IPS DF 4.7 (cell line): Measurements from ENCODE around the gene IGFL2.
A peak's percentile ranks its signal among the peaks of the same experiment; 100 is the strongest.
"Not testable (repeated sequence)": the region's sequence is repeated elsewhere in the genome, so short reads cannot be mapped to it uniquely, and the experiment has no call there.

Experiments used
- DNase-seq: peaks from one replicate; pipeline ENCODE4 v3.0.0-alpha.2; 2013; ENCODE audit warnings: low spot score; ENCODE audit errors: extremely low read depth

IGFL2 gene

DNA sequence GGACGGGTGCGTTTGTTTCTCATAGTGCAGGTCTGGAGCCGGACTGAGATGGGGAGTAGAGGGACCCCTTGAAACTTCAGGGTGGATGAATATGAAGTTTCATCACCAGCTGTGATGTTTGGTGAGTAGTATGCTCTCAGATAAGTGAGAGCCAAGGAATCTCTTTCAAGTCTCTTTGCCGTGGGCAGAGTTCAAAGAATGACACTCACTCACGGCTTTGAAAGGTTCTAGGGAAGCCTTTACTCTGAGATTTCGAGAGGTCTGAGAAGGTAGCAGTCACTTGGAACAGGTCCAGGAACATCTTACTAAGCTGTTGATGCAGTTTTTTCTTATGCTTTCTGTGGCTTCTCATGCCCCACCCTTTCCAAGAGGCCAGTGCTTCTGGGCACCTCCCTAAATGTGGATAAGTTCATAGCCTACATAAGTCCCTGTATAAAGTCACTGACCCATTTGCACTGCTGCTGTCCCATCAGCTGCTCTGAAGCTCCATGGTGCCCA, at the start of gene IGFL2:
Gene IGFL2 (plus strand): TSS at position 448 of the 498 bp plus-strand sequence. CDS start 41 bp downstream, at position 489.
- DNase-seq: no peak

DNA sequence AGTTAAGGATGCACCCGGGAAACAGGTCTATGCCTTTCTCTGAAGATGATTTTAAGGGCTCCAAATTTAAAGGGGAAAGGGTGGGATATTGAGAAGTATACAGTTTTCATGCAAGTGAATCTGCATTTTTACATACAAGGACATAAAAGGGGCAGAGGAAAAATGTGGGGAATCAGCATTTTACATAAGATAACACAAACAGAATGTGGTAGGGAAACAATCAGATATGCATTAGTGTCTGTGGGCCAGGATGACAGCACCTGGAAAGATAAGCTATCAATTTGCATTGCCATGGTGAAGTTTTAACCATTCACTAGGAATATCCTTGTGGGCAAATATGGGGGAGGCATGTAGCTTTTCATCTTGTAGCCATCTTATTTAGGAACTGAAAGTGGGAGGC, 47.7 kb upstream of the IGFL2 start:
- DNase-seq: no peak

DNA sequence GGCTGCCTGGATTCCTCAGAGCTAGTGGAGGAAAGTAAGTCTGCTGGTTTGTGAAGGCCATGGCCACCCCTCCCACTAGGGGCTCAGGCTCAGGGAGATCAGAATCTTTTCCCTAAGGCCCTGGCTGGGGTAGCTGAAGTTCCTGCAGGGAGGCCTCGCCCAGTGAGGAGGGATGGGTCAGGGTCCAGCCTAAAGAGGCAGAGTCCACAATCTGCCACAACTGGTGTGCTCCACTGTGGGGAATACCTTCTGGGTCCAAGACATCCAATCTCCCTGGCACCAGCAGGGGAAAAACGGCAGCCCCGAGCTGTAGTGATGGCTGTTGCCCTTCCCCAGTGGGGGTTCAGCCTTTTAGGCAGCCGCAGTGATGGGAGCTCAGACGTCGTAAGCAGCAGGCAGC, 46.7 kb upstream of the IGFL2 start:
- DNase-seq: no peak

DNA sequence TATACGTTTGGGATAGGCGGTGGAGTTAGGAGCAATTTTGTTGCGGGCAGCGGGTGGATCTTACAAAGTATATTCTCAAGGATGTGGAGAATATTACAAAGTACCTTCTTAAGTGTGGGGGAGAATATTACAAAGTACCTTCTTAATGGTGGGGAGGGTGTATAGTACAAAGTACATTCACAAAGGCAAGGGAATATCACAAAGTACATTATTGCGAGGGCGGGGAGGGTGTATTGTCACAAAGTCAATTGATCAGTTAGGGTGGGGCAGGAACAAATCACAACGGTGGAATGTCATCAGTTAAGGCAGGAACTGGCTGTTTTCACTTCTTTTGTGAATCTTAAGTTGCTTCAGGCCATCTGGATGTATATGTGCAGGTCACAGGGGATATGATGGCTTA, 45.7 kb upstream of the IGFL2 start:
- DNase-seq: not testable (repeated sequence)

DNA sequence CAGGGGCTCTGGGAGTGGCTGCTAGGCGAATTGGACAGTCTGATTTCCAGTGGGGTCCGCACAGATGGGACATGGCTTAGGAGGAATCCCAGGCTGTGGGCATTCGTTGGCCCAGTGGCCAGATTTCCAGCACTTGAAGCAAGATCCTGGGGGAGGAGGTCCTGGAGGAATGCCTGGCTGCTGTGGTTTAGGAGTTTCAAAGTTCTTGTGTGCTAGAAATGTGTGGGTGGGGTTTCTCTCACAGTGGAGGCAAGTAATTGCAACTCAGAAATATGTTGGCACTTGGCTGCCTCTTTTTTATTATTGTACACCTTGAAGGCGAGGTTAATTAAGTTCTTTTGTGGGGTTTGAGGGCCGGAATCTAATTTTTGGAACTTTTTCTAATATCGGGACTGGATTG, 40.7 kb upstream of the IGFL2 start:
- no peak for DNase-seq

DNA sequence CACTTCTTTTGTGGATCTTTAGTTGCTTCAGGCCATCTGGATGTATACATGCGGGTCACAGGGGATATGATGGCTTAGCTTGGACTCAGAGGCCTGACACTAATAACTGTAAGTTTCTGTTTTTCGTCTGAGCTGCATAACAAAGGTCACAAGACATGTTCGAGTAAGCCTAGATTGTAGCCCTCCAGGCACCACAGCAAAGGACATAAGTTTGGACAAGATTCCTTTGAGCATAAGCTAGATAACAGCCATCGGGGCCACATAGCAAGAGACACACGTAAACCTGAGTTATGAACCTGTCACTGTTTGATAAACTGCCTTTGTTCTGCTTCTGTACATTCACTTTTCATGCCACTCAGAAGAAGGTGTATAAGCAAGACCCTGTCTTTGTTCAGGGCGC, 38.2 kb upstream of the IGFL2 start:
- no peak for DNase-seq

DNA sequence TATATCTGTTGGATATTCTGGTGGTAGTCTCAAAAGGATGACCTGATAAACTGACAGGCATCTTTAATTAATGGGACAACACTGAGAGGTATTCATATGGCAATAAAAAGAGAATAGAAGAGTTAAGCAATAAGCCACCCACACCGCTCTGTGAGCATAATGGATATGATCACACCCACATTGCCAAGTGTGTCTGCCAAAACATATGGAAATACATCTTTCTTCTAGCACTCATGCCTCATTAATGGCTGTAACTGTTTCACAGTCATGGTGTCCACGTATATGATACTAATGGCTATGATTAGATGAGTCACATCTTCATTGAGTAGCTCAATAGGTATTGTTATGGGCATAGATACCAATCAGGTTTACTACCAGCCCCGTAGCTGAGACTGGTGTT, 36.7 kb upstream of the IGFL2 start:
- DNase-seq: no peak

DNA sequence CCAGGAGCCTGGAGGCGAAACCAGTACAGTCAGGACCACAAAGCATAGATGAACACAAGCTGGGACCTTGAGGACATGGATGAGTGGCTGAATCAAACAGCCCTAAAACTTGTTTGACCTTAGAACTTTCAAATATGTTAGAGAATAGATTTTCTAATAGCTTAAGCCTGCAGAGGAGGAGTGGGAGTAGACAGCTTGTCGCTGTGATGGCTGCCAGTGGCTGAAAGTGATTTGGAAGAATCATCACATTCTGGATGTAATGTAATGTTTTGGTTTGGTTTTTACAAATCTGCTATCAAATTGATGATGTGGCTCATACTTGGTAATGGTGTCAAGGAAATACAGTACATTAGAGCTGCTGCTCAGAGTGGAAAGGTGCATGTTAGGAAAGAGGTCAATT, 35.5 kb upstream of the IGFL2 start:
- DNase-seq: no peak

DNA sequence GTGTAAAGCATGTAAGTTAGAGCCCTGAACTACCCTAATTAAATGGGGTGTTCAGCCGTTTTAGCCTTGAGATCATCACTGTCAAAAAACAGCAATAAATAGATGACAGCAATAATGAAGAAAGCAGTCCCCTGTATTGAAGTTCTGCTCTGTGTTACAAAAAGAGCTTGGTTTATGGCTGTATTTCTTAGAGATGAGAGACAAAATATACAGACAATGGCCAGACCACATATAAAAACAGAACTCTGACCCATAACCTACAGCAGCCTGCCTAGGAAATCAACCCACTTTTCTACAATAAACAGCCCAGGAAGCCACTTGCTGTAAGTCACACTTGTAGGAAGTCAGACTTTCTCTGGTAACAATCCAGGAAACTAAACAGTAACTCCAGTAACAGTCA, 34.3 kb upstream of the IGFL2 start:
- DNase-seq: no peak

DNA sequence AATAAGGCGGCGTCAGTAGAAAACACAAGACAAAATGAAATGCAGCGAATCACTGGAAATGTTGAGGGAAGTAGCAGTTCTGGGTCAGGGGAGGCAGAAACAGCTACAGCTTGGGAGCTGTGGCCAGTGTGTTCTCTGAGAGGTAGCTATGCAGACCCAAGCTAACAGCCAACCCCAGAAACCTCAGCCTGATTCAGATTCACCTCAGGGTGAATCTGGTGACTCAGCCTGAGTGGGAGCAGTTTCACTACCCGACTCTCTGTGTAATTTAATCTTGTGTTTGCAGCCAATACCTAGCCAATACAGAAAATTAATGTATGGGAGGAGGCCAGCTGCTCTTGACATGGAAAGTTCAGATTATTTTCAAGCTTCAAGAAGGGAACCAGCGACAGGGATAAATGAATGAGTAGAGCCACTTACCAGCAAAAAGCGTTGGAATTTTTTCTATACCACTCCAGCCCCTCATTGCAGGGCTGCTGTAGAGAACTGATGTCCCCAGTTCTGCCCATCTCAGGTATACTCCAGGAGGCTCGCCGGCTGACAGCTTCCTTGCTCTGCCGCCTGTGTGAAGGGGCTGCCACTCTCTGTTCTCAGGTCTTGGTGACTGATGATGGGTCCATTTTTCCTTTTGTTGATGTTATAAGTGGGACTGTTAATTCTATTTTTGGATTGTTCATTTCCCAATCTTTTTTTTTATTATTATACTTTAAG, 32.5 kb upstream of the IGFL2 start:
- no peak for DNase-seq

DNA sequence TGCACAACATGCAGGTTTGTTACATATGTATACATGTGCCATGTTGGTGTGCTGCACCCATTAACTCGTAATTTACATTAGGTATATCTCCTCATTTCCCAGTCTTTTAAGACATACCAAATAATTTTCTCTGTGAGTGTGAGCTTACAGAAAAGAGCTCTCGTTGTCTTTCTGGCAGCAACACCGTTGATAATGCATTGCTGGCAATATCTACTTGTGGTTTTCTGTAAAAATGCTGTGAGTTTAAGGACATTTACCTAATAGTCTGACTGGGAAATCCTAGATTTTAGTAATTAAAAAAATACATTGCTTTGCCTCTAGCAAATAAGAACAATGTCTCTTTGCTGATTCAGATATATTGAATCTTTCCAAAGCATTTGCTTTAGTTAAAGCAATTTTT, 31.9 kb upstream of the IGFL2 start:
- no peak for DNase-seq

DNA sequence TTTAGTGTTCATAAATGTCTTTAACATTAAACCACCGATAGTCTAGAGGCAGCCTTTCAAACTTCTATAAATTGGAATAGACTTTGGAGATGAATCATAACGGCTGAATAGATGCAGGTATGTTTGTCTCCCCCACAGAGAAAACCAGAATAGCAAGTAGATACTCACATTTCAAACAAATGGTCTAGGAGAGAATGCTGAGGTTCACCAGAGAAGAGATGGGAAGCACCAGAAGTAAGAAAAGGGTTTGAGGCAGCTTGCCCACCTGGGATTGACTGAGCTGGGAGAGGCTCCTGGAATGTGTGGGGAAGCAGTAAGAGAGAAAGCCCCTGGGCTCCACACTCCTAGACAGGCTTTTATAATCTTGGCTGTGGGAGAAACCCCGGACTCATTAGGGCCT, 29.9 kb upstream of the IGFL2 start:
- DNase-seq: no peak

DNA sequence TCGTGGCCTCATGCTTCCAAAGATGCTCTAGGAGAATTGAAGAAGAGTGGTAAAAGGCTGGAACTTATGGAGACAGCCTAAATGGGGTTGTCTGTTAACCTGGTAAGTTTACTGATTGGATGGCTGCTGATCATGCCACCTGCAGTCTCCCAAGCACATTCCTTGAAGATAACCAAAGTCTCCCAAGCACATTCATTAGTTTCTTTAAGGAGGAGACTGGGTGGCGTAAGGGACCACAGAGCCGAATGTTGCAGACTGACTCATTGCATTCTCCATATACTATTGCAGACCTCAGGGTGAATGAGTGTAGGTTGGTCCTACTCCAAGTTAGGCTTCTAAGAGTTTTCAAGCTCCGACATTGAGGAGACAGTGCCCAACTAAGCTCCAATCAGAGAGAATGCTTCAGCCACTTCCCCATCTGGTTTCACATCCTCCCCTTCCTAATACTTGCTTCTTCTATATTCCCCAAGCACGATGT, 23.4 kb upstream of the IGFL2 start, which contains the start of gene IGFL3:
Gene IGFL3 (minus strand): TSS at position 51 of the 478 bp plus-strand sequence. CDS start 39 bp downstream, at position 12.
- DNase-seq: no peak

DNA sequence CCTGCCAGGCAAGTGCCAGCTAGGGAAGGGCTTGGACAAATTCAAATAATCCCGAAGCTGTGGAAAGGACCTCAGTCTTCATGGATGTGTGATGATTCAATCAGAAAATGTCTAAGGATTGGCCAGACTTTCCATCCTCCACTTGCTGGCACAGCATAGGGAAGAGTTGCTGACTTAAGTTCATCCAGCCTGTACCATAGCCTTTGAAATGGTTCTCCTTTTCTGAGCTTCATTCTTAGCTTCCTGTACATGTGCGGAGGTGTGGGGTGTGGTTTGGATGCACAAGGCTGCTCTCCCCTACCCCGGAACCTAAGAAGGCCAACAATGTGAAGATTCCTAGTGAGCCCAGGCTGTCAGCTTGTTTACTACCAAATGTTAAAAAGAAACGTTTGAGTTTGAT, 22.6 kb upstream of the IGFL2 start:
- no peak for DNase-seq

DNA sequence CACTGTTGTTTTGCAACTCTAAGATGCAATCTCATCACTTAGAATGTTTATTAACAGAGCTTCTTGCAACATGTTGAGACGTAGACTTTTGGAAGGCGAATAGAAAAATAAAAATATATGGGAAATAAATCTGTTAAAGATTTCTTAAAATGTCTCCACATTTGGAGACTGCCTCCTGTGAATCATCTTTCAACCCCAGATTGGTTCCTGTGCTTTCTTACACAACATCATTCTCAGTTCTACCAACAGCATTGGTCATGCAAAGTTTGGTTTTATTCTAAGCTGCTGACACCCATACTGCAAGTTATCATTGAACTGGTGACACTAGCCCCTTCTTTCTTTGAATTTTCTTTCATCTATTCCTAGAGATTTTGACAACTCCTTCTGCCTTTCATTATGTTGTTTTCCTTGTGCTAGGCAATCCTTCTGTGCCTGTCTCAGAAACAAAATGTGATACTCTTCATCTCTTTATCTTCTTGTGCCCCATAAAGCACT, 21.9 kb upstream of the IGFL2 start:
- no peak for DNase-seq

DNA sequence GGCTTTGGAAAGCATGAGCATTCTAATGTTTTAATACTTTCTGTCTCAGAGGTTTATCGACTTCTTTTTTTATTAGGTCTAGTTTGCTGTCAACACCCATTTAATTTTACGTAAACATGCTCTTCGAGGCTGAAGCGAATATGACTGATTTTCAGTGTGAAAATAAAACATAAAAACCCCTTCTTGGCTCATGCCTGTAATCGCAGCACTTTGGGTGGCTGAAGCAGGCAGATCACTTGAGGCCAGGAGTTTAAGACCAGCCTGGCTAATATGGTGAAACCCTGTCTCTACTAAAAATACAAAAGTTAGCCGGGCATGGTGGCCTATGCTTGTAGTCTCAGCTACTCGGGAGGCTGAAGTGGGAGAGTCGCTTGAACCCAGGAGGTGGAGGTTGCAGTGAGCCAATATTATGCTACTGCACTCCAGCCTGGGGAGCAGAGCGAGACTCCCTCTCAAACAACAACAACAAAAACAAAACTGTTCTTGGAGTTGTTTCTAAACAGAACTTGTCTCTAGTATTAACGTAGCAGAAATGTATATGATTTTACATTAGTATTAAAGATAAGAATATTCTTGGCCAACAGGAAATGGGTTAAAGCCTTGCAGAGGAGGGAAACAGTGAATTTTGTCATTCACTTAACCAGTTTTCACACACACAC, 16.4 kb upstream of the IGFL2 start:
- DNase-seq: no peak

DNA sequence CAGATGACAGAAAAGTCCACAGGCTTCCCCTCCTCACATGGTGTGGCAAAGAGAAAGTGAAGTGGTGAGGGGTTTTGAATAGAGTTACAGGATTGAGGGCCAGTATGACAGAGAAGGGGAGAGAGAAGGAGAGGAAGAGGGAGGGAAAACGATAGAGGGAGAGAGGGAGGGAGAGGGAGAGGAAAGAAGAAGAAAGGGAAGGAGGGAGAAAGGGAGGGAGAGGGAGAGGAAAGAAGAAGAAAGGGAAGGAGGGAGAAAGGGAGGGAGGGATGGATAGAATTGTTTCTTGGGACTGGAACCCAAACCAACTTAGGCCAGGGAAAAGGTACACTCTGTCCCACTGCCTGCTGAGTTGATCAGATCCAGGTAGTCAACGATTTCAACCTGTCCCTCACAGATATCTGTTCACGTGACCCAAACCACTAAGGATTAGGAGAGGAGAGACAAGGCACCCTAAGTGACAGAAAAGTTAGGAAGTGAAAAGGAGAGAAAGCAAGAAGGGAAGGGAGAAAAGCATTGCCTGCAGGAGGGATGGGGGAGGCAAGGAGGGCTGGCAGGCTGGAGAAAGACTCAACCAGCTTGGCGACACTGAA, 15.4 kb upstream of the IGFL2 start:
- no peak for DNase-seq

DNA sequence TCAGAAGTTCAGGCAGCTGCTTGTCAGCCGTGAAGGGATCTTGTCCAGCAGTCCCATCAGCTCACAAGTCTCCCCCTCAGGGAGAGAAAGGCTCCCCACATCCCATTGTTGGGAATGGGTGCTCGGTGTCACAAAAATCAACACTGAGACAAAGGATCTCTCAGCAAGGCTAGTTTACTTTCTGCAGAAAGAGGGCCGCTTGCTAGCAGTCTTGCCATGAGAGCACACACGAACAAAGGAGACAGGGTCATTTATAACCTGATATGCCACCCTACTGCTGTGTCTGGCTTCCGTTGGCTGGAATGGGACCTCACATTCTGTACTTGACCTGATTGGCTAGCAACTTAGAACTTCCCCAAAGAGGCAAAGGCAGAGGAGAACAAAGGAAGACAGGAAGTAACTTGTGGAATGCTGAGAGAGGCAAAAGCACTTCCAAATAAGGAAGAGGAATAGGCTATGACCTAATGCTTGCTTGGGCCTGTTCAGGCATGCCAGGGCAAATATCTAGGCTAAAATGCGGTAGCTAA, 14.9 kb upstream of the IGFL2 start:
- DNase-seq: peak; percentile 87

DNA sequence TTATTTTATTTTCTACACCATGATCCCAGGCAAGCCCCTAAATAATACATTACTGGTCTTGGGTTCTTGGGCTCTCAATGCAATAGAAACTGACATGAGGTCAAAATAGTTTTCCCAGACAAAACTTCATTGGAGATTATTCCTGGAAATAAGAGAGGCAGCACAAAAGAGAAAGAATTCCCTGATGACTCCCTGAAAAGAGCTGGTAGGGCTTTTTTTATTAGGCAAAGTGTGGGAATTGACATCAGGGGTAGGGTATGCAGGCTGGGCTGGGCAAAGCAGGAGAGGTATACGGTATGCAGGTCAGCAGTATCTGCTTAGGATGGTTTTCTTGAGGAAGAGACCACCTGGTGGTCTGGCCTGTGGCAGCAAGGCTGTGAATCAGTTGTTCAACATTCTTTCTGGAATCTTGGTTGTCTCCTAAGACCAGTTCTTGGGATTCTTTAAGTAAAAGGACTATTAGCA, 14.2 kb upstream of the IGFL2 start:
- no peak for DNase-seq

DNA sequence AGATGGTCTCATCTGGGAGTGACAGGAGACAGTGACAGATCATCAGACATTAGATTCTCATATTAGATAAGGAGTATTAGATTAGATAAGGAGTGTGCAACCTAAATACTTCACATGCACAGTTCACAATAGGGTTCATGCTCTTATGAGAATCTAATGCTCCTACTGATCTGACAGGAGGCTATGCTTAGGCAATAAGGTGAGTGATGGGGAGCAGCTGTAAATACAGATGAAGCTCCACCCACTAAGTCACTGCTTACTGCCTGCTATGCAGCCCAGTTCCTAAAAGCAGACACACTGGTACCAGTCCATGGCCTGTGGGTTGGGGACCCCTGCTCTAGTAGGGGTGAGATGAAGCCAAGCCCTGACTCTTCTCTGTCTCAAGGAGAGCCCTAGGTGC, 13.5 kb upstream of the IGFL2 start:
- DNase-seq: no peak

DNA sequence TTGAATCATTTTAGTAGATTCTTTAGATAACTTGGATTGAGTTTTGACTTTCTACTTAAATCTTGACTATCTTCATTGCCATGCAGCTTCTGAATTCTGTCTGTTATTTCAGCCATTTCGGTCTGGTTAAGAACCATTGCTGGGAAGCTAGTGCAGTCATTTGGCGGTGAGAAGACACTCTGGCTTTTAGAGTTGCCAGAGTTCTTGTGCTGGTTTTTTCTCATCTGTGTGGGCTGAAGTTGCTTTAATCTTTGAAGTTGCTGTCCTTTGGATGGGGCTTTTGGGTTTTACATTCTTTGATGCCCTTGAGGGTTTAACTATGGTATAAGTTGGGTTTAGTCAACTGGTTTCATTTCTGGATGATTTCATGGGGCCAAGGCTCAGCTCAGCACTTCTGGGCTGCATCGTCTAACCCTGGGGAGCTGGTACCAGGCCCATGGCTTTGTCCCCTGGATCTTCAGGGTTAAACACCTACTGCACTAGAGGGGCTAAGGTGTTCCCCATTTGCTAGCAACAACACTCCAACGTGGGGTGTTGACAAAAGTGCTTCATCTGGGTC, 10.0 kb upstream of the IGFL2 start:
- no peak for DNase-seq

DNA sequence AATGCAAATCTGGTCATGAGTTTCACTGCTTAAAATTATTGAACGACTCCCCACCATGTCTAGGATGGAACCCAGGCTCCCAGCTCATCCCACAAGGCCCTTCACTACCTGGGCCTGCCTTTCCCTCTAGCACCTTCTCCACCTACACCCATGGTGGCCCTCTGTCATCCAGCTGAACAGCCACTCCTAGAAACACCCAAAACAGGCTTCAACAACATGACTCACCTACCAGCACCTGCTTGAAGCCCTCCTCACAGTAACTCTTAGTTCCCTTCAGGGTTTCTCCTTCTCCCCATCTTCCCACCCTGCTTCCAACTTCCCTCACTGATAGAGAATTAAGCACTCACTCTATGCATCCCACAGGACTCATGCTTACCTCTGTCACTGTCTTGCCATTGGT, 6.6 kb upstream of the IGFL2 start:
- DNase-seq: no peak
